Middle frontal gyrus (tissue), 1 donor: ENCODE results near the gene PRKCE.

ENCODE experiments used
- DNase-seq: peaks from one replicate; pipeline ENCODE4 v3.0.0-alpha.2; 2015; ENCODE audit warnings: low spot score; ENCODE audit errors: extremely low spot score

The PRKCE gene

GRCh38 chr2:46096260-46096659, 444.8 kb downstream of the PRKCE start:
- no peak for DNase-seq

DNA sequence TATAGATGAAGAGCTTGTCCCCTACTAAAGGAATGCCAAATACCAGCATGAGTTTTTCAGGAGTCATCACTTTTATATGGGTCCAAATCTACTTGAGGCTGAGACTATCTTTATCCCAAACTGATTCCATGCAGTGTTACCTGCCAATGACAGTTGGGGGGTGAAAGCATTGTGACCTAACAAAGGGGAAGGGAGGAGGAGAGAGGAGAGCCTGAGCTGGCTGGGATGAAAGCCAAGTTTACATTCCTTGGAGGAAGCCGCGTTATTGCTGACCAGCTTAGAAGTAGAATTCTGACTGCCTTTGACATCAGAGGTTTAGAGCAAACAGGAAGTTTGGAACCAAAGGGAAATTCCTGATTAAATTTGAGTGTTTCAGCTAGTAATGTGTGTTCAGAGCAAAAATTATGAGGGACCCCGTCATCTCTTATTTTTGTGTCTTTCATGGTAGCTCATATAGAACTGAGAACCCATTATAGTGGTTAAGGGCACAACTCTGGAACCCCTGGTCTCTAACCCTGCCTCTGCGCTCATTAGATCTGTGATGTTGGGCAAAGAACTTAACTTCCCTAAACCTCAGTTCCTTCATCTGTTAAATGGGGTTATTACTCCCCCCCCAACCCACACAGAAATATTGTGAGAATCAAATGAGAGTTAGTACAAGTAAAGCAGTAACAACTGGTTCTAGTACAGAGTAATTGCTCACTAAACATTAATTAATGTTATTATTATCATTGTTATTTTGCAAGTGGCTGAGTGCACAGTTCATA, 446.4 kb downstream of the PRKCE start:
- DNase-seq: no peak

DNA sequence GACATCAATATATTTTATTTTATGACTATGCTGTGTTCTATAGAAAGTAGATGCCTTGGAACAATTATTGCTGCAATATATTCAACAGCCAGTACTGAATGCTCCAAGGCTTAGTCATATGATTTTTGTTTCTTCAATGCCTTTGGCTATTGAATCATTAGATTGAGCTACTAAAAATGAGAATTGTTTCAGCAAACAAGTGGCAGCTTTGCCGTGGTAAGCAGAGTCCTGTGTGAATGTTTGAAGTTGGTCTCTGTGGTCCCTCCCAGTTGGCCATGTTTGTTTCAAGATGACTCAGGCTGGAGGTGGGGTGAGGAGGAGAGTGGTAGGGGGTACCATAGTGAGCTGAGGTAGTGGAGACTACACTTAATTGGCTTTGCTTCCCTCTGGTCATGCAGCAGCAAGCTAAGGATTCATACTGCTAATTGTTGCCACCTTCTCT, 447.2 kb downstream of the PRKCE start:
- no peak for DNase-seq

GRCh38 chr2:46101557-46102220, 450.2 kb downstream of the PRKCE start:
- no peak for DNase-seq

- DNase-seq: no peak
Observed at GRCh38 chr2:46106690-46107089, 455.2 kb downstream of the PRKCE start.

DNA sequence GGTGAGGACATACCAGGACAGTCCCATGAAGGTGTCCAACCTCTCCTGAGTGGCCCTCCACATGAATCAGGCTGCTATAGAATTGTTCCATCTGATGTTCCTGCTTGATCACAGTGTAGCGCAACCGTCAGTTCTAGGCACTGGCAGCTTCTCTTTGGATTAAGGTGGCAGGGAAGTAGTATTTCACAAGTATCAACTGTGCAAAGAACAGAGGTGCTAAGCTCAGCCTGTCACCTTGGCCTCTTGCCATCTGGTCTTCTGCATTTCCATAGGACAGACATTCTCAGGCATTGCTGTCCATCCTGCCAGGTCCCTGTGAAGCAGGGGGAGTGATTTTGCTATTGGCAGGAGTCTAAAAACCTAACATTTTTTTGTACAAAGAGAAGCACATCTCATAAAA, 463.5 kb downstream of the PRKCE start:
- DNase-seq: no peak

DNA sequence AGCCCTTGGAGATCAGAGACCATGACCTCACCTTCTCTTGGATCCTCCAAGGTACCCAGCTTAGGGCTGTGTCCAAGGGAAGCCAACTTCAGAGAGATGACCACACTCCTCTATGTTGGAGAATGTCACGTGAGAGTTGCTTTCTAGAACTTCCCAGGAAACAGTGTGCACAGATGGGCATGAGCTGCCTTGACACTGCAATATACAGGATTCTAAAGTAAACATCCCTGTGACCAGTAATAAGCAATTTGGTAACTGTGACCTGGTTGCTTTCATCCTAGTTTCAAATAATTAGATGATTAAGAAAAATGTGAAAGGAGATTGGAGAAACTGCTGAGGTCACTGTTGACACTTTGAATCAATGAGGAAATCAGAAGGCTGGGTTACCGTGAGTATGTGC, 464.7 kb downstream of the PRKCE start:
- DNase-seq: no peak

DNA sequence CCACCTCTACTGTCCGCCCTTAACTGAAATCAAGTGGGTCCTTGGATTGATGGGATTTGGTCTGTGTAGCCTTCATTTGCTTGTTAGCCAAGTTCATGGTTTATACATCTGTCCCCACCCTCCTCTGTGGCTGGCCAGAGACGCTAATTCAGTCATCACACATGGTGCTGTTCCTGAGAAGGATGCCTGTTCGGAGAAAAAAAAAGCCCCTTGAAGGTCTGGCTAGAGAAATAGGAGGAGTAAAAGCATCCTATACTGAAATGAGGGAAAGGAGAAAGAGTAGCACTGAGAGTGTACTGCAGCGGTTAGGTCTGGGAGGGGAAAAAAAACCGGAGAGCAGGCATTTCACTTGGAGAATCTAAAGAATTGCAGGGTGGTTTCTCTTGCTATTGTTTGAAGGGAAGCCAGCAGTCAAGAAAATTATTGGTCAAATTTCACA, 465.1 kb downstream of the PRKCE start:
- no peak for DNase-seq

DNA sequence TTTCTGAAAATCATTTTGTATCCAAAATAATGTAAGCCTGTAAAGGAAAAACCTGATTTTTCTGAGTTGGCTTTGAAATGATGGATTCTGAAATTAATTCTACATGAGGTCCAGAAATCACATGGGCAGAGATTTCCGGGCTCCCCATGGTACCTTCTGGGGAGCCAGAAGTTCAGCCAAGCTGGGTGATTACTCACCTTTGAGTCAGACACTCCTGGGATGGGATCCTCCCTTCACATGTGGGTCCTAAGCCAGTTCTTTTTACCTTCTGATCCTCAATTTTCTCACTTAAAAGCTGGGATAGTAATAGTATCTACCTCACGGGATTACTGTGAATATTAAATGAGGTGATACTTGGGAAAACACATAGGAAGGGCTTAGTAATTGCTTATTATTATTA, 465.9 kb downstream of the PRKCE start:
- no peak for DNase-seq

- no peak for DNase-seq
Observed at GRCh38 chr2:46117994-46118393, 466.5 kb downstream of the PRKCE start.

- DNase-seq: no peak
Observed at GRCh38 chr2:46118656-46119371, 467.3 kb downstream of the PRKCE start.

DNA sequence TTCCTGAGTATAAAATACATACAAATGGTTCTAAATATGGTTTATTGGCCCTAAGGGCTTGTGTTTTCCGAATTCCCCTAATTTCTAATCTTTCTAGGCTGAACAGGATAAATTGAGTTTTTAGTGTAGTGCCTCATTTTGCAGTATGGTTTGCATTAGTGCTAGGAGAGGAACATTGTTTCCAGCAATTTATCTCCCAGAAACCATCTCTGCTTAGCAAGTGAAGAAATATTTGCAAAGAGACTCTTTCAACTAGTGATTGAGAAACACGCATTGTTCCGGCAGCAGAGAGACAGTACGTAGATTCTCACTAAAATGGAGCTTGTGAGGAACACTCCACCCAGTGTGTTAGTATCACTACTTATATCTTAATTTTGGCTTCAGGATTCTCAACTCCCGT, 468.0 kb downstream of the PRKCE start:
- no peak for DNase-seq

GRCh38 chr2:46120792-46121555, 469.5 kb downstream of the PRKCE start:
- DNase-seq: no peak

DNA sequence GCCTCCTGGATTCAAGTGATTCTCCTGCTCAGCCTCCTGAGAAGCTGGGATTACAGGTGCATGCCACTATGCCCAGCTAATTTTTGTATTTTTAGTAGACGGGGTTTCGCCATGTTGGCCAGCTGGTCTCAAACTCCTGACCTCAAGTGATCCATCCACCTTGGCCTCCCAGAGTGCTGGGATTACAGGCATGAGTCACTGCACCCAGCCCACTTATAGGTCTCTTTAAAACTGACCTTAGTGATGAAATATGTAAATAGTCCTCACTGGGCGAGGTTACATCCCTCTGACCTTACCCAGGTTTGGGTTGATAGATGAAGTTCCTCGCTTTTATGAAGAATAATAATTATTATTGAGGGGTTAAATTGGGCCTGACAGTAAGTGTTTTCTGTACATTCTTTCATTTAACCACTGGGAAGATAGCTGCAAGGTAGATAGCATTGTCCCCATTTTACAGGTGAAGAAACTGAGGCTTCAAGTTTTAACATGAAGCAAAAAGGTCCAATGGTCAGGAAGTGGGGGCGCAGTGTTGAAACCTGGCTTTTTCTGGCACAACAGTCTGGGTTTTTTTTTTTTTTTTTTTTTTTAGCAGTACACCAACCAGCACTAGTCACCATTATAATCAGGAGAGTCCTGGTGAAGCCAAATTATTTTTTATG, 471.0 kb downstream of the PRKCE start:
- no peak for DNase-seq

- DNase-seq: no peak
Observed at GRCh38 chr2:46123013-46123412, 471.5 kb downstream of the PRKCE start.

- no peak for DNase-seq
Observed at GRCh38 chr2:46125798-46126197, 474.3 kb downstream of the PRKCE start.

GRCh38 chr2:46126571-46126970, 475.1 kb downstream of the PRKCE start:
- DNase-seq: no peak

DNA sequence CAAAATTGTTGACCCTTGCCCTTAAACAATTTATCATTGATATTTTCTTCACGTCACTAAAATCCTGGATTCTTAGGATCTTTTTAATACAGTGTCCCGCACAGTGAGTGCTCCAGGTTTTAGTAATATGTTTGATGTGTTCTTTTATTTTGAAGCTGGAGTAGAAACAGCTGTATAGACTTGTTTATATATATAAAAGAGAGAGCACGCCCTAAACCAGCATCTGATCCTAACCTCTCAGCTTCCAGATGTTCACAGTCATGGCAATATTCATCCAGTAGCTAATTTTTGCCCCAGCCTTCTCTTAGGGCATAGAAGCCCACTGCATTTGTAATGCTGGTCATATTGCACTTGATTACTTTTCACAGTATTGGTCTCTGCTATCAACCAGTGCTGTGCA, 475.7 kb downstream of the PRKCE start:
- DNase-seq: no peak

- DNase-seq: no peak
Observed at GRCh38 chr2:46130511-46130910, 479.0 kb downstream of the PRKCE start.

DNA sequence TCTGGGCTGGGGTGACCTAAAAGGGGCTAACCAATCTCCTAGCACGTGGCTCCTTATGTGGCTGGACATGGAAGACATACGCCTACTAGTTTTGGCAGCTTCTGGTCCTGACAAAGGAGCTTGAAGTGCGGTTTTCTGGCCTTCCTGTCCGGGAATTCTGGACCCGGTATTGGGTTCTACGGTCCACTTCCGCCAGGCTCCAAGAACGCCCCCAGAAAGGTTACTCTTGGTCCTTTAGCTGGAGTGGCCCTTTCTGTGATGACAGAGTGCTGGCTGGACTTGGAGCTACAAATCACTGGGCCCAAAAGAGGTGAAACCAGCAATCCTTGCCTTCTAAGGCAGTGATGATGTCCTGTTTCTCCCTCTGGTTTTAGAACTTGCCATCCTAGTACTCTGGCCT, 481.5 kb downstream of the PRKCE start:
- DNase-seq: no peak
